Activated naive CD8-positive, alpha-beta T cell (primary cell): ENCODE data around the gene MEP1A.
"Not testable (repeated sequence)": the region's sequence is repeated elsewhere in the genome, so short reads cannot be mapped to it uniquely, and the experiment has no call there.

ENCODE experiments used
- H3K27ac Mint-ChIP-seq: one replicate; pipeline ENCODE4 v1.8.0; 2021; ENCODE audit warnings: mixed read lengths
- H3K27me3 Mint-ChIP-seq: one replicate; pipeline ENCODE4 v1.8.0; 2021; ENCODE audit warnings: mixed read lengths
- H3K36me3 Mint-ChIP-seq: one replicate; pipeline ENCODE4 v1.8.0; 2021; ENCODE audit warnings: mixed read lengths
- H3K4me1 Mint-ChIP-seq: one replicate; pipeline ENCODE4 v1.8.0; 2021; ENCODE audit warnings: low read depth, mixed read lengths
- H3K4me3 Mint-ChIP-seq: one replicate; pipeline ENCODE4 v1.8.0; 2021; ENCODE audit warnings: mild to moderate bottlenecking, mixed read lengths
- H3K9me3 Mint-ChIP-seq: one replicate; pipeline ENCODE4 v1.8.0; 2021; ENCODE audit warnings: low read depth, mixed read lengths

MEP1A gene

GRCh38 chr6:46842252-46842846, 49.2 kb downstream of the MEP1A start:
- H3K27ac Mint-ChIP-seq, H3K4me3 Mint-ChIP-seq, H3K36me3 Mint-ChIP-seq, H3K27me3 Mint-ChIP-seq, H3K4me1 Mint-ChIP-seq: not testable (repeated sequence)
- peaks cover 13% of the 10 kb centered on the region for H3K9me3 Mint-ChIP-seq

DNA sequence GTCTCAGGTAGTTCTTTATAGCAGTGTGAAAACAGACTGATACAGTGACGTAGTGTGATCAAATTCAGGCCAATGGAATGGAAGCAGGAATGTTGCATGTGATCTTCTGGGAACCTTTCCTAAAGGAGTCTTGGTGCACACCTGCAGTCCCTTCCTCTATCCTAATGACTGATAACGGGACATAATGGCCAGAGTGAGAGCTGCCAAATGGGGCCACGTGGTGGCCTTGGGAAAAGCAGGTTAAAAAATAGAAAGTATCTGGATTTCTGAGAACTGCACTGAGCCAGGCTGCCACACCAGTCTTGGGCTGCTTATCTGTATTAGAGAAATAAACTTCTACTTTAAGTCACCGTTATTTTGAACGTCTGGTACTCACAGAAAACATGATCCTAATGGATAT, 51.9 kb downstream of the MEP1A start:
- no peak overlapping the region for H3K4me3 Mint-ChIP-seq
- H3K9me3 Mint-ChIP-seq: peaks cover 13% of the 10 kb centered on the region
- H3K36me3 Mint-ChIP-seq: no peaks in the 10 kb centered on the region
- peaks cover 4% of the 10 kb centered on the region for H3K4me1 Mint-ChIP-seq
- peaks cover 12% of the 10 kb centered on the region for H3K27me3 Mint-ChIP-seq
- no peak overlapping the region for H3K27ac Mint-ChIP-seq

DNA sequence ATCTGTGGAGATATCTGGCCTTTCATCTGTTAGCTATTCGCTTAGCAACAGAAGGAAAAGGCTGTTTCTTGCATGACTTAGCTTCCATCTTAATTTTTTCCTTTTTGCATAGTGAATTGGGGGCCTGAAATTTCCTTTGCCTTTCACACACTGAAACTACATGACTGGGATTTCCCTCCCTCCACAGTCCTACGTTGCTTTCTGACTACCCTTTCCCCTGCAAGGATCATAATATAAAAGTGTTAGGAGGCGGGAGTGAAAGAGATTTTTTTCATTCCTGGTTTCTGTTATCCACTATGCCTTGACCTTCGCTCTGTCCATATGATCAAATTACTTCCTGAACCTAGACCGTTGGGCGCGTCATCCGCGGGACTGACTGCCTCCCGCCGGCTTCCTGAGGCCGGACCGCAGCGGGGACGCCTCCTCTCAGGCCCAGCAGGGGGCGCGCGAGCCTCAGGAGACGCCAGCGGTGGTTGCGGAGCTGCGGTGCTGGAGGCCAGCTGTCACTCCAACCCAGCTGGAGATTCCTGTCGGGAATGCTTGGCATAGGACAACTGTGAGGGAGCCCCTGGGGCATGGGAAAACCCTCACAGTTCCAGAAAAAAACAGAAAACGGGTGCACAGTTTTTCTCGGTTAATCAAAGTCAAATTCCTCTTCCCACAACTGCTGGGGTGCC, 55.6 kb downstream of the MEP1A start:
- Mint-ChIP-seq H3K4me1 (peaks cover 4% of the 10 kb centered on the region), H3K27me3 (peaks cover 14% of the 10 kb centered on the region), H3K4me3 (peak overlapping the region; percentile 30), H3K27ac (no peak overlapping the region), H3K36me3 (no peaks in the 10 kb centered on the region), H3K9me3 (no peaks in the 10 kb centered on the region)

- Mint-ChIP-seq H3K4me1 (peaks cover 4% of the 10 kb centered on the region), H3K27ac (no peak overlapping the region), H3K4me3 (no peak overlapping the region), H3K27me3 (peaks cover 16% of the 10 kb centered on the region), H3K36me3 (no peaks in the 10 kb centered on the region), H3K9me3 (no peaks in the 10 kb centered on the region)
Measured at GRCh38 chr6:46849361-46849690, 56.1 kb downstream of the MEP1A start.

DNA sequence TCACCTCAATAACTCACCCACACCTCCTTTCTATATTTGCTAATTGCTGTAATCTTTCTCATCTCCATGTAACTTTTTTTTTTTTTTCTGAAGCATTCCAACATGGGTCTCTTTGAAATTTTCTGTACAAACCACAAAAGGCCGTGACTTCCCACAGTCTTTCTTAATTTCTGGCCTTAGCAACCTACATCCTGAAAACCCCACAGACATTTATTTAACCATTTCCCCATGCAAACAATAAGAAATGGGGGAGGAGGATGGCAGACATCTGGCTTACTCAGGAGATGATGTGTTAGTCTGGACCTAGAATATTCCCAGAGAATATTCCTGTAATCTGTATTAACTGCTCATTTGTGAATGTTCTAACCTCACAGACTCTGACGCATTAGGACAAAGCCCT, 57.6 kb downstream of the MEP1A start:
- Mint-ChIP-seq H3K36me3 (no peaks in the 10 kb centered on the region), H3K9me3 (no peaks in the 10 kb centered on the region), H3K4me3 (no peak overlapping the region), H3K4me1 (peaks cover 4% of the 10 kb centered on the region), H3K27ac (no peak overlapping the region), H3K27me3 (peaks cover 16% of the 10 kb centered on the region)

DNA sequence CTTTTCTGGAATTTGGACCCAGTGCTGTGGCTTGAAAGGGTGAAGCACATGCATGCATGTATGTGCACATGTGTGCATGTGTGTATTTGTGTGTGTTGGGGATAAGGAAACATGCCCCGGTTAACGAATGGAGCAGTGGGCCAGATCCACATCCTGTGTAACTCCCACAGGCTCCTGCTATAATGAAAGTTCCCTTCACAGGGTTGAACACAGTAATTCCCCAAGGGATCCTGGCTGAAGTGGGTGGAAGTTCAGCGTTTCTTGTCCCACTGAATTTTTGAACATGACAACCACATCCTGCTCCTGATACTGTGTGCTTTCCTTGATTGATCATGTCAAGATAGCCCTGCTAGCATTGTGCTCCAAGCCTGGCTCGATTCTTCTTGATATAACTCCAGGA, 58.4 kb downstream of the MEP1A start:
- H3K27ac Mint-ChIP-seq, H3K9me3 Mint-ChIP-seq, H3K36me3 Mint-ChIP-seq, H3K4me3 Mint-ChIP-seq, H3K4me1 Mint-ChIP-seq: not testable (repeated sequence)
- peaks cover 16% of the 10 kb centered on the region for H3K27me3 Mint-ChIP-seq

- H3K4me3 Mint-ChIP-seq, H3K36me3 Mint-ChIP-seq, H3K27ac Mint-ChIP-seq, H3K9me3 Mint-ChIP-seq, H3K27me3 Mint-ChIP-seq, H3K4me1 Mint-ChIP-seq: not testable (repeated sequence)
Measured at GRCh38 chr6:46855966-46856365, 62.8 kb downstream of the MEP1A start.

DNA sequence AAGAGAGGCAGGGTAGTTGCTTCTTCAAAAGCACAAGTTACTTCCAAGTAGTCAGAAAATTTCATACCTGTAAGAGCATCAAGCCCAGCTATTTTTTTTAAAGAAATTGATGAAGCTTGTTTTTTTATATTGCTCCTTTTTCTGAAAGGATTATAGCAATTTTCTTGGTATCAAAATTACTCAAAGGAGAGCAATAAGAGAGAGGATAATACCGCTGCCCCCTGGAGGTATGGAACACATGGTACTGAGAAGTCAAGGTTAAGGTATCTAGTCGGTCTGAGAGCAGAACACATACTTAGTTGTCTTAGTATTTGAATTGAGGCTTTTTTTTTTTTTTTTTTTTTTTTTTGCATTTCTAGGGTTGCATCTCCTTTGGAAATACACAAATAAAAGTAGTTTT, 69.2 kb downstream of the MEP1A start:
- H3K27me3 Mint-ChIP-seq: peaks cover 7% of the 10 kb centered on the region
- H3K4me3 Mint-ChIP-seq: no peak overlapping the region
- H3K27ac Mint-ChIP-seq: no peak overlapping the region

GRCh38 chr6:46863791-46864190, 70.6 kb downstream of the MEP1A start:
- H3K36me3 Mint-ChIP-seq: no peaks in the 10 kb centered on the region
- peaks cover 7% of the 10 kb centered on the region for H3K27me3 Mint-ChIP-seq
- H3K4me3 Mint-ChIP-seq: no peak overlapping the region
- no peaks in the 10 kb centered on the region for H3K4me1 Mint-ChIP-seq
- H3K27ac Mint-ChIP-seq: no peak overlapping the region
- H3K9me3 Mint-ChIP-seq: no peaks in the 10 kb centered on the region

More for the DNA sequence above, 69.2 kb downstream of the MEP1A start:
- Mint-ChIP-seq H3K9me3 (no peaks in the 10 kb centered on the region), H3K36me3 (no peaks in the 10 kb centered on the region), H3K4me1 (no peaks in the 10 kb centered on the region)

- Mint-ChIP-seq H3K9me3 (no peaks in the 10 kb centered on the region), H3K27ac (no peak overlapping the region), H3K27me3 (peaks cover 7% of the 10 kb centered on the region), H3K36me3 (no peaks in the 10 kb centered on the region), H3K4me1 (no peaks in the 10 kb centered on the region), H3K4me3 (no peak overlapping the region)
Measured at GRCh38 chr6:46865221-46865620, 72.0 kb downstream of the MEP1A start.

DNA sequence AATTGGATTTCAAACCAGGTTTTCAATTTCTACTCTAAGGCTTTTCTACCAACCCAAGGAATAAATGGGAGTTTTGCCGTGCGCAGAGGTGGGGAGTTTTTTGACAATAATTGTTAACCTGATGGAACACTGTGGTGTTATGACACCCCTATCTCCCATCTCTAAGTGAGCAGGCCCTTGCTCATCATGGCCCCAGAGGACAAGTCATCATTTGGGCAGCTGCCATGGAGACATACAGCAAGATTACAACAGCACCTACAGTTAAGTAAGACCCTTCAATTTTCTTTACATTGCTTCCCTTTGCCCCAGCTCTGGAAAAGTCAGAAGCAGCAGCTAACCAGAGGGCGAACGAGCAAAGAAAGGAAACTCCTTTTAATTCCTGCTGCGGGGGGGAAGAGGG, 74.2 kb downstream of the MEP1A start:
- H3K4me1 Mint-ChIP-seq: no peaks in the 10 kb centered on the region
- no peak overlapping the region for H3K27ac Mint-ChIP-seq
- peaks cover 14% of the 10 kb centered on the region for H3K27me3 Mint-ChIP-seq
- H3K36me3 Mint-ChIP-seq: no peaks in the 10 kb centered on the region
- H3K4me3 Mint-ChIP-seq: no peak overlapping the region
- no peaks in the 10 kb centered on the region for H3K9me3 Mint-ChIP-seq

DNA sequence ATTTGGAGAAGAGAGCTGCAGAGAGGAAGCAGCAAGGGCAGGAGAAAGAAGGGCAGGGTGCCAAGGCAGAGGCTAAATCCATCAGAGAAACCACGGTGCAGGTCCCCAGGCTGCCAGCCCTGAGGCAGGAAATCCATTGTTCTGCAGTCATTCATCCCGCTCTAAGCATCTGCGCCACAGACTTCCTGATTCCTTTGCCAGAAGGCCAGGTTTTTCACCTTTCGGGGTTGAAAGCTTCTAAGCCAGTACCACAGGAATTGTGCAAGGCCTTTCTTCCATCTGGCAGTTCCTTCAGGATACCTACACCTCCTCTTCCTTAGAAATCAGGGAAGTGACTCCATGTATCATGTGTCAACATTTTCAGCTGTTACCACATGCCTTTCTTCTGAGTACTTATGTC, 82.9 kb downstream of the MEP1A start:
- Mint-ChIP-seq H3K36me3 (no peaks in the 10 kb centered on the region), H3K9me3 (no peaks in the 10 kb centered on the region), H3K4me1 (no peaks in the 10 kb centered on the region), H3K27ac (no peak overlapping the region), H3K27me3 (peaks cover 16% of the 10 kb centered on the region), H3K4me3 (no peak overlapping the region)

DNA sequence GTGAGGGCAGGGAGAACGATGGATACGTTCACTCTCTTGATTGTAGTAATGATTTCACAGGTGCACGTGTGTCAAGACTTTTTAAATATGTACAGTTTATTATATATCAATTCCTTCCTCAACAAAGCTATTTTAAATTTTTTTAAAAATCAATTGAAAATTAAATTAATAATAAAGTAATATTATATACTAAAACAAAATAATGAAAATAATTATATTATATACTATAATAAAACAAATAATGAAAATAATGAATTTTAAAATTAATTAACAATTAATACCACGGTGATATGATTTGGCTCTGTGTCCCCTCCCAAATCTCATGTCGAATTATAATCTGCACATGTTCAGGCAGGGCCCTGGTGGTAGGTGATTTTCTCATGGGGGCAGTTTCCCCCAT, 85.8 kb downstream of the MEP1A start:
- Mint-ChIP-seq H3K27me3 (peaks cover 12% of the 10 kb centered on the region), H3K27ac (no peak overlapping the region), H3K36me3 (no peaks in the 10 kb centered on the region), H3K4me1 (no peaks in the 10 kb centered on the region), H3K9me3 (no peaks in the 10 kb centered on the region), H3K4me3 (no peak overlapping the region)

DNA sequence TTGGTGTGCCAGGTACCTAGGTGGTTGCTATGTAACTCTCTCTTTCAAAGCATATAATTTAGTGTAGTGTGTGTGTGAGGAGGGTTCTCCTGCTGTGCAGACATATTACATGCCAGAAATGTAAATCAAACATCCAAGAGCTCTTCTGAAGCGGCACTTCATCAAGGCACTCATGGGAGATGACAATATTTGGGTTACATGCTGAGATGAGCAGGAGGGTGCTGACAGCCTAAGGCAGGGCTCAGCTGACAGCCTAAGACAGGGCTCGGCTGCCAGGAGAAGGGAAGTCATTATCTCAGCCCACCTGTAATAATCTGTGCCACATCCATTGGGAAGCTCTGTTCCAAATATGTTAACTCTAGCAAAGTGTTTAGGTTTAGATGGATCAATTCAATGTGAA, 89.5 kb downstream of the MEP1A start:
- no peaks in the 10 kb centered on the region for H3K9me3 Mint-ChIP-seq
- H3K4me3 Mint-ChIP-seq: no peak overlapping the region
- H3K27ac Mint-ChIP-seq: no peak overlapping the region
- H3K4me1 Mint-ChIP-seq: no peaks in the 10 kb centered on the region
- H3K36me3 Mint-ChIP-seq: no peaks in the 10 kb centered on the region
- H3K27me3 Mint-ChIP-seq: peaks cover 6% of the 10 kb centered on the region

GRCh38 chr6:46888031-46888430, 94.8 kb downstream of the MEP1A start:
- H3K27ac Mint-ChIP-seq: no peak overlapping the region
- H3K36me3 Mint-ChIP-seq: no peaks in the 10 kb centered on the region
- H3K4me3 Mint-ChIP-seq: no peak overlapping the region
- H3K9me3 Mint-ChIP-seq: no peaks in the 10 kb centered on the region
- no peaks in the 10 kb centered on the region for H3K4me1 Mint-ChIP-seq
- peaks cover 3% of the 10 kb centered on the region for H3K27me3 Mint-ChIP-seq

- Mint-ChIP-seq H3K27me3 (peaks cover 3% of the 10 kb centered on the region), H3K36me3 (no peaks in the 10 kb centered on the region), H3K9me3 (no peaks in the 10 kb centered on the region), H3K4me1 (no peaks in the 10 kb centered on the region), H3K27ac (no peak overlapping the region), H3K4me3 (no peak overlapping the region)
Measured at GRCh38 chr6:46888578-46888977, 95.4 kb downstream of the MEP1A start.
